Caco-2 (cell line): Measurements from ENCODE around the gene GPR68. TPM values are rescaled to one million over a fixed set of nuclear protein-coding genes. Genes with fewer than 3 reads are reported as not detected.

ENCODE experiments used
- BruUV-seq: library from RNA; stranded (reverse); fragments of 400-500 nt; replicated peaks from 2 replicates; lab custom pipeline; 2021; lab: Mats Ljungman, UMichigan
- CTCF ChIA-PET: fragments of 300-600 bp; sonication (Branson Sonifier 250); formaldehyde crosslinking; loops from one replicate; lab custom pipeline; 2022; ENCODE audit warnings: antibody characterized with exemption; lab: Charles Lee
- POLR2A ChIA-PET: fragments of 300-600 bp; sonication (Branson Sonifier 250); formaldehyde crosslinking; loops from one replicate; lab custom pipeline; 2022; ENCODE audit warnings: antibody characterized with exemption; lab: Charles Lee
- DNase-seq, 2 experiments: peaks; one replicate each; pipeline versions ENCODE4 v3.0.0 to v3.0.0-alpha.2; 2020 to 2022
- H3K27me3 ChIP-seq: replicated peaks from 2 replicates; pipeline ENCODE4 v1.6.0; 2011; ENCODE audit warnings: low read length; ENCODE audit not compliant: control insufficient read depth, insufficient read depth
- H3K36me3 ChIP-seq: 2 replicates; pipeline ENCODE4 v1.5.1; 2011; ENCODE audit warnings: low read length; ENCODE audit not compliant: control insufficient read depth, insufficient read depth
- H3K4me1 ChIP-seq: fragments of 250-450 bp; sonication (Bioruptor Pico); 2 replicates; pipeline ENCODE4 v1.5.1; 2020; ENCODE audit warnings: mild to moderate bottlenecking
- H3K4me3 ChIP-seq: 2 replicates; pipeline ENCODE4 v1.5.1; 2011; ENCODE audit warnings: low read depth, mild to moderate bottlenecking, control low read depth, low read length
- H3K9me3 ChIP-seq: fragments of 250-450 bp; sonication (Bioruptor Pico); 2 replicates; pipeline ENCODE4 v1.5.1; 2020; ENCODE audit warnings: mild to moderate bottlenecking, moderate library complexity
- H3K27ac Mint-ChIP-seq: one replicate; pipeline ENCODE4 v1.8.0; 2022; ENCODE audit warnings: mixed read lengths; ENCODE audit not compliant: unreplicated experiment
- H3K27me3 Mint-ChIP-seq: one replicate; pipeline ENCODE4 v1.8.0; 2022; ENCODE audit warnings: mixed read lengths; ENCODE audit not compliant: insufficient read depth, unreplicated experiment
- H3K36me3 Mint-ChIP-seq: one replicate; pipeline ENCODE4 v1.8.0; 2022; ENCODE audit warnings: mild to moderate bottlenecking, mixed read lengths; ENCODE audit not compliant: insufficient read depth, unreplicated experiment
- H3K4me1 Mint-ChIP-seq: one replicate; pipeline ENCODE4 v1.8.0; 2022; ENCODE audit warnings: low read depth, mixed read lengths; ENCODE audit not compliant: unreplicated experiment
- H3K4me3 Mint-ChIP-seq: one replicate; pipeline ENCODE4 v1.8.0; 2022; ENCODE audit warnings: mild to moderate bottlenecking, moderate library complexity, mixed read lengths; ENCODE audit not compliant: unreplicated experiment
- H3K9me3 Mint-ChIP-seq: one replicate; pipeline ENCODE4 v1.8.0; 2022; ENCODE audit warnings: mixed read lengths; ENCODE audit not compliant: unreplicated experiment
- intact Hi-C: fragments of 100-400 bp; cut with micrococcal nuclease; formaldehyde crosslinking; loops from one replicate; pipeline ENCODE4 v1.10.0; 2022; ENCODE audit not compliant: unreplicated experiment
- total RNA-seq: library from RNA; stranded (reverse); gene quantifications from 2 replicates; pipeline ENCODE4 v1.2.3, GENCODE V29; 2022
- TF ChIP-seq, protein P1 (sequence below), 2 experiments: fragments of 200-600 bp in 1 of 2; IDR thresholded peaks; 1 replicate in 1 of 2; 2 replicates in 1 of 2; pipeline versions ENCODE4 v1.5.1 to v1.8.0; 2011 to 2022; ENCODE audit warnings: antibody characterized with exemption in 1 of 2, control low read depth in 1 of 2, inconsistent platforms in 1 of 2, low read depth in 1 of 2, low read length in 1 of 2, mild to moderate bottlenecking in 1 of 2, moderate library complexity in 1 of 2; ENCODE audit not compliant: insufficient read depth in 1 of 2, severe bottlenecking in 1 of 2, unreplicated experiment in 1 of 2

The GPR68 gene
- total RNA-seq, 1 experiment from 2014 or later = 0.14 TPM

DNA sequence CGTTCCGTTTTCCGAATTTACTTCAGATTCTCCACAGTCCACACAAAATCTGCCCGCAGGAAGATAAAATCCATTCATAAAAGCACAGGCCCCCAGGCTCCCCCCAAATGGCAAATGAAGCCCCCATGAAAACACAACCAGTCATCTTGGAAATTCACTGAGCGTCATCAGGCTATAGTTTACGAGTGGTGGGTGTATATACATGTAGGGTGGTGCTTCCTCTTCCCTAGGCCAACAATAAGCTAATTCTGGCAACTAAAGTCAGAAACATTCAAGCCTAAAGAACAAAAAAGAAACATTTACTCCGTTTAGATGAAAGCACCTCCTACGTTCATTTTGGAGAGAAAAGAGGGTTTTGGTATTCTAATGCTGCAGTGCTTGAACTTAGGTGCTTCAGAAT is 5.8 kb downstream of the GPR68 start:
- no peaks in the 10 kb centered on the region for H3K9me3 ChIP-seq
- TF ChIP-seq, protein P1, sequence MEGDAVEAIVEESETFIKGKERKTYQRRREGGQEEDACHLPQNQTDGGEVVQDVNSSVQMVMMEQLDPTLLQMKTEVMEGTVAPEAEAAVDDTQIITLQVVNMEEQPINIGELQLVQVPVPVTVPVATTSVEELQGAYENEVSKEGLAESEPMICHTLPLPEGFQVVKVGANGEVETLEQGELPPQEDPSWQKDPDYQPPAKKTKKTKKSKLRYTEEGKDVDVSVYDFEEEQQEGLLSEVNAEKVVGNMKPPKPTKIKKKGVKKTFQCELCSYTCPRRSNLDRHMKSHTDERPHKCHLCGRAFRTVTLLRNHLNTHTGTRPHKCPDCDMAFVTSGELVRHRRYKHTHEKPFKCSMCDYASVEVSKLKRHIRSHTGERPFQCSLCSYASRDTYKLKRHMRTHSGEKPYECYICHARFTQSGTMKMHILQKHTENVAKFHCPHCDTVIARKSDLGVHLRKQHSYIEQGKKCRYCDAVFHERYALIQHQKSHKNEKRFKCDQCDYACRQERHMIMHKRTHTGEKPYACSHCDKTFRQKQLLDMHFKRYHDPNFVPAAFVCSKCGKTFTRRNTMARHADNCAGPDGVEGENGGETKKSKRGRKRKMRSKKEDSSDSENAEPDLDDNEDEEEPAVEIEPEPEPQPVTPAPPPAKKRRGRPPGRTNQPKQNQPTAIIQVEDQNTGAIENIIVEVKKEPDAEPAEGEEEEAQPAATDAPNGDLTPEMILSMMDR (IDR thresholded peaks at IDR 0.05; ENCODE audit: insufficient read depth in 1 of 2, low read depth in 1 of 2, low read length in 1 of 2, severe bottlenecking in 1 of 2, unreplicated experiment in 1 of 2) = no peak
- ChIA-PET CTCF (no interaction called here), POLR2A (no interaction called here)
- H3K4me3 ChIP-seq = no peak overlapping the region
- Mint-ChIP-seq H3K9me3 (peaks cover 10% of the 10 kb centered on the region), H3K27ac (no peak overlapping the region), H3K4me1 (no peaks in the 10 kb centered on the region), H3K36me3 (no peaks in the 10 kb centered on the region), H3K27me3 (peaks cover 7% of the 10 kb centered on the region), H3K4me3 (no peak overlapping the region)
- DNase-seq = no peak
- intact Hi-C loops = no loop called here
- BruUV-seq = no TSS peak
- no peaks in the 10 kb centered on the region for H3K36me3 ChIP-seq
- no peaks in the 10 kb centered on the region for H3K4me1 ChIP-seq
- no peaks in the 10 kb centered on the region for H3K27me3 ChIP-seq

DNA sequence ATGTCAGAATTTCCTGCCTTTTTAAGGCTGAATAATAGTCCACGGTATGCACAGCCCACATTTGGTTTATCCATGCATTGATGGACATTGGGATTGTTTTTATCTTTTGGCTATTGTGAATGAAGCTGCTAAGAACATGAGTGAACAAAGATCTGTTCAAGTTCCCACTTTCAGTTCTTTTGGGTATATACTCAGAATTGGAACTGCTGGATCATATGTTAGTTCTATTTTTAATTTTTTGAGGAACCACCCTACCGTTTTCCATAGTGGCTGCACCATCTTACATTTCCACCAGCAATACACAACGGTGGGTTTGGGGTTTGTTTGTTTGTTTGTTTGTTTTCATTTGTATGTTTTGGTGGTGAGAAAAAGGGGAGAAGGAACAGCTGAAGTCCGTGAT is 6.4 kb downstream of the GPR68 start:
- CTCF ChIA-PET = no interaction called here
- no peaks in the 10 kb centered on the region for H3K36me3 ChIP-seq
- TF ChIP-seq, protein P1 (IDR thresholded peaks at IDR 0.05; ENCODE audit: insufficient read depth in 1 of 2, low read depth in 1 of 2, low read length in 1 of 2, severe bottlenecking in 1 of 2, unreplicated experiment in 1 of 2) = no peak

DNA sequence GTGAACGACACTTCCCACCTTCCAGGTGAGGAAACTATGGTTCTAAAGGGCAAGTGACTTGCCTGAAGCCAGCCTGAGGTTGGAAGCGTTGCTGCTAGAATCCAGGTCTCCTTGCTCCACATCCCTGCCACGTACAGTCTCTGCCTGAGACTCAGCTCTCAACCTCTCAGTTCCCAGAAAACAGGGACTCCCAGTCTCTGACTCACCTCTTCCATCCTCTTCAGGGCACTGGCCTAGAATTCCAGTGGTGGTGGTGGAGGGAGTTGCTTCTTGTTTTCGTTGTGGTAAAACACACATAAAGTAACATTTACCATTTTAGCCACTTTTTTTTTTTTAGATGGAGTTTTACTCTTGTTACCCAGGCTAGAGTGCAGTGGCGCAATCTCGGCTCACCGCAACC is 7.3 kb downstream of the GPR68 start:
- TF ChIP-seq, protein P1 (IDR thresholded peaks at IDR 0.05; ENCODE audit: insufficient read depth in 1 of 2, low read depth in 1 of 2, low read length in 1 of 2, severe bottlenecking in 1 of 2, unreplicated experiment in 1 of 2) = no peak
- no TSS peak for BruUV-seq
- H3K9me3 Mint-ChIP-seq = peaks cover 10% of the 10 kb centered on the region
- H3K4me3 Mint-ChIP-seq = no peak overlapping the region
- H3K27me3 ChIP-seq = no peaks in the 10 kb centered on the region
- H3K4me1 Mint-ChIP-seq = no peaks in the 10 kb centered on the region
- H3K36me3 Mint-ChIP-seq = no peaks in the 10 kb centered on the region
- ChIA-PET CTCF (no interaction called here), POLR2A (no interaction called here)
- intact Hi-C loops = no loop called here
- H3K36me3 ChIP-seq = no peaks in the 10 kb centered on the region
- no peak overlapping the region for H3K4me3 ChIP-seq
- no peaks in the 10 kb centered on the region for H3K4me1 ChIP-seq
- H3K9me3 ChIP-seq = no peaks in the 10 kb centered on the region
- DNase-seq = no peak
- H3K27me3 Mint-ChIP-seq = peaks cover 7% of the 10 kb centered on the region
- no peak overlapping the region for H3K27ac Mint-ChIP-seq

More for the DNA sequence above, 6.4 kb downstream of the GPR68 start:
- H3K4me1 Mint-ChIP-seq = no peaks in the 10 kb centered on the region
- BruUV-seq = no TSS peak
- H3K9me3 Mint-ChIP-seq = peaks cover 10% of the 10 kb centered on the region
- H3K27ac Mint-ChIP-seq = no peak overlapping the region
- intact Hi-C loops = no loop called here
- DNase-seq = no peak
- H3K36me3 Mint-ChIP-seq = no peaks in the 10 kb centered on the region
- Histone ChIP-seq H3K4me3 (no peak overlapping the region), H3K9me3 (no peaks in the 10 kb centered on the region), H3K4me1 (no peaks in the 10 kb centered on the region), H3K27me3 (no peaks in the 10 kb centered on the region)
- H3K27me3 Mint-ChIP-seq = peaks cover 7% of the 10 kb centered on the region
- POLR2A ChIA-PET = no interaction called here
- no peak overlapping the region for H3K4me3 Mint-ChIP-seq
